GM18526 (cell line): ENCODE measurements around the gene NOL4L.

Experiments used
- POLR2A ChIP-seq: IDR thresholded peaks from 3 replicates; pipeline ENCODE4 v1.6.1; 2011; ENCODE audit not compliant: insufficient read length; ENCODE audit errors: extremely low read depth

NOL4L gene

DNA sequence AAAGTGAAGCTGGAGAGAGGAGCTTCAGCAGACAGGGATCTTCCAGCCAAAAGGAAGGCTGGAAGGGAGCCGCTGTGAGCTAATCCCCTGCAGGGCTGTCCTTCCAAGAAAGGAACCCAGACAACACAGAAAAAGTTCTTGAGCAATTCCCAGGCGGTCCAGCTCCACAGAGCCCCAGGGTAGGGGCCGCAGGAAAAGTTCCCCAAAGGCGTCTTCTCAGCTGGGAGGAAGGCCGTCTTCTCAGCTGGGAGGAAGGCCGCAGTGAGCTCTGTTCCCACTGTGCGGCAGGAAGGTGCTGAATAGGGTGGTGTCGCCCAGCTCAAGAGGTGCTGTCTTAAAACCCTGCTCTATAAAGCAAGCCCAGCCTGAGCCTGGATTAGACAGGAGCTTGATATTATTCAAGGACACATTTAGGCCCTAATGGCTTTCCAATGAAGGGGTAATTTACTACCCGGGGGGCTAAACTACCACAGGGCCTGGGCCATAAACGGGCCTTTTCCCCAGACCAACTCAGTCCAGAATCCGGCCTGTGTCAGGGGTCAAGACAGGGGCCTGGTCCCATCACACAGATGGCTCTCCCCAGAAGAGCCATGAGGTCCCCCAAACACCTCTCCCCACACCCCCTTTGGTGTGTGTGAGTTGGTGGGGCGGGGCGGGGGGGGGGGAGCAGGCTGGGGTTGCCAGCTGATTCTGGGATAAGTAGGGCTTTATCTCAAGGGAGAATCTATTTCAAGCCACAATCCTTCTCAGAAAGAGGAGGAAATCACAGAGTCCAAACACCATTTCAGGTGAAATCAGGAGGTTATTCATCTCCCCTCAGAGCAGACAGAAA, 103.6 kb downstream of the NOL4L start:
- no peak for TF ChIP-seq POLR2A

DNA sequence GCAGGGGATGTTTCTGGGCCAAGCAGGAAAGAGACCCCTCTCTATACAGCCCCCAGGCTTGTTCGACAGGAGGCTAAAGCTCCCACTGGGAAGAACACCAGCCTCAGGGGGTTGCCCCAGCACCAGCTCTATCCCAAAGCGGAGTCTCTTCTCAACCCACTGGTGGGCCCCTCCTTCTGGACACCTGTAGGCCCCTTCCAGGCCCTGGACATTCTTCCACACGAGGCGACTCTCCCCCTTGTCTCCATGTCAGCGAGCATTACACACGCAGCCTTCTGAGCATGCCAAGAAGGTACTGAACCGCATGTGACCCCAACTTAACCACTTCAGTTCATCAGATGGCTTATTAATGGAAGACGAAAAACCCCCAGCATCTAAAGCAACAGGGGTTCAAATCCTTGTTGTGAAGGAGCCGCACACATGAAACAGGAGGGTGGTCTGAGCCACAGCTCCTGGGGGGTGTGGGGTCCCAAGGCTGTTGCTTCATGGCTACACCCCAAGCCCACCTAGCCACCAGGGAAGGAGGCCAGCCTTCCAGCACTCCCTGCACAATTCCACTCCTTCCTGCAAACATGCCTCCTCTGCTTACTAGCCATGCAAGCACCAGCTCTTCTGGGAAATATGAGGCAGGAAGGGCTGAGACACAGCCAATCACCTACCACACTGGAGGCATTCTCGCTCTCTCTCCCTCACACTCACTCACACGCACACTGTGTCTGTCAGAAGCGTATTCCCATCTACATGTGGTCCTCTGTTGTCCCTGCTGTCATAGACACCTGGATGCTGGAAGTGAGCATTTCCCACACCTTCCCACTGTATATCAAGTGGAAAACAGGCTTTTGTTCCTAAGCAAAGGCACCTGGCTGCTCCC, 104.5 kb downstream of the NOL4L start:
- TF ChIP-seq POLR2A, result no peak

DNA sequence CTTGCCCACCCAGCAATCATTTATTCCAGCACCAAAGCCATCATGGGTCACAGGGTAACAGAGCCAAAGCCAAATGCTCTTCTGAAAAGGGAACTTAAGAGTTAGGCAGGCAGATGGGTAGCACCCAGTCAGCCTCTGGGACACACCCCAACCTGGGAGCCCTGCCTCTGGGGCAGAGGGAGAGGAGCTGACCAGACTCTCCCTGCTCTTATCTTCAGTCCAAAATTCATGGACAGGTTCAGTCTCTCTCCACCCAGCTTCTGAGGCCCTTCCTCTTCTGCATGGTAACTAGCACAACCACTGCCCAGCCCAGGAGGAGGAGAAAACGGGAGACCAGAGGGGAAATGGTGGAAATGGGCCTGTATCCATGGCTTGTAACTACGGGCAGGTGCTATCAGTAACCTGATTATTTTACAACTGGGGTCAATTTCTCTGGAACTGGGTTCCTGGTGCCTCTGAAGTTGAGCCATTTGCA, 105.4 kb downstream of the NOL4L start:
- TF ChIP-seq POLR2A, result no peak

DNA sequence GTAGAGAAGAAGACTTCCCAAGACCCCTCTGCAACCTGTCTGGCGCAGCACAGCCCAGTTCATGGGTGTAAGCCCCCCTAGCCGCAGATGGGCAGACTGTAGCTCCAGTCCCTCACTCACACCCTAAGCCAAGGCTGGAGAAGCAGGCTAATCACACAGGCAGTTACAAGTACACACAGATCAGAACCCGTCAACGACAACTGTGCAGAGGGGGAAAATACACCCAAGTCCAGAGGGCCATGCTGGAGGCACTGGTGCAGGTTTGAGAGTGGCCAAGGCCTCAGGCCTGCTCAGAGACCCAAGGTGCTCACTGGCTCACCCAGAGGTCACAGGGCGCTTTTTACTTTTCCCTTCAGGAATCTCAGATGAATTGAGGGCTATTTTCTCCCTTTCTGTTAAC, 106.1 kb downstream of the NOL4L start:
- TF ChIP-seq POLR2A, result no peak

DNA sequence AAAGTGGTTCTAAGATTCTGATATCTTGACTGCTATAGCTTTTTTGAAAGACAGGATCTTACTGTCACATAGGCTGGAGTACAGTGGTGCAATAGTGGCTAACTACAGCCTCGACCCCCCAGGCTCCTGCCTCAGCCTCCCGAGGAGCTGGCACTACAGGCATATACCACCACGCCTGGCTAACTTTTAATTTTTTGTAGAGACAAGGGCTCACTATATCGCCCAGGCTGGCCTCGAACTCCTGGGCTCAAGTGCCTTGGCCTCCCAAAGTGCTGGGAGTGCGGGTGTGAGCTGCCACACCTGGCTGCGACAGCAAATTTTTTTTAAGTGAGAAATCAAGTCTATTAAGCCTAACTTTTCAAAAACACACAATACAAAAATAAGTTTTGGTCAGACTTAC, 106.6 kb downstream of the NOL4L start:
- no peak for TF ChIP-seq POLR2A

DNA sequence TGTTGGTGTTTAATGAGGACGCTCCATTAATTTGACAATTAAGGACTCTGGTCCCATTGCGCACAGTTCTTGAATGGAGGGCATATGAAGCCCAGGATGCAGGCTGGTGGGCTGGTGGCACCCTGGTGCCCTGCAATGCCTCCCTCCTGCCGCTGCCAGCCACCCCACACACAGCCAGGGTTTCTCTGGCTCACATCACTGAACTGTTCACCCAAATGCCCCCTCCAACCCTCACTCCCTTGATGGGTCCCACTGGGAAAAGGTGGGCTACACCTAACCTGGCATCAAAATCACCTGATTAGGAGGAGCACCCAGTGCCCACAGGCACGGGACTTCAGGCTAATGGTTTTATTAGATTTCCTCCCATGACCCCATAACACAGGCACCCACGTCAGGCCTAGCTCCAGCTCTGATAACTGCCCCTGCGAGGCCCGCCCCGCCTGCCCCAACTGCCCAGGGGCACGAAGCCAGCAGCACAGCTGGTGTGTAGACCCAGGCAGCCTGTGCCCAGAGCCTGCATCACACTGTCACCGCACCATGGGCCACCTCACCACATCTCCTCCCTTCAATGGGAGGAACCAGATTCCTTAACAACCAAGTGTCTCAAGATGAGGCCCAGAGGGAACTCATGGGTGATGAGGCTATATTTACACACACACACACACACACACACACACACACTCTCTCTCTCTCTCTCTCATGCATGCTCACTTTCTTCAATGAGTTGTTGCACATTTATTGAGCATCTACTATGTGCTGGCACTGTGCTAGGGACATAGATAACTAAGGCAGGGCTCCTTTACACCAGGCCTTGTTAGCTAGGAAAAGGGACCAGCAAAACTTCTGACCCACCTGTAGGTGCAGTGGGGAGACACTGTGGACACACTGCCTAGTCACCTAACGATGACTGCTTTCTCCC, 107.3 kb downstream of the NOL4L start:
- no peak for TF ChIP-seq POLR2A

DNA sequence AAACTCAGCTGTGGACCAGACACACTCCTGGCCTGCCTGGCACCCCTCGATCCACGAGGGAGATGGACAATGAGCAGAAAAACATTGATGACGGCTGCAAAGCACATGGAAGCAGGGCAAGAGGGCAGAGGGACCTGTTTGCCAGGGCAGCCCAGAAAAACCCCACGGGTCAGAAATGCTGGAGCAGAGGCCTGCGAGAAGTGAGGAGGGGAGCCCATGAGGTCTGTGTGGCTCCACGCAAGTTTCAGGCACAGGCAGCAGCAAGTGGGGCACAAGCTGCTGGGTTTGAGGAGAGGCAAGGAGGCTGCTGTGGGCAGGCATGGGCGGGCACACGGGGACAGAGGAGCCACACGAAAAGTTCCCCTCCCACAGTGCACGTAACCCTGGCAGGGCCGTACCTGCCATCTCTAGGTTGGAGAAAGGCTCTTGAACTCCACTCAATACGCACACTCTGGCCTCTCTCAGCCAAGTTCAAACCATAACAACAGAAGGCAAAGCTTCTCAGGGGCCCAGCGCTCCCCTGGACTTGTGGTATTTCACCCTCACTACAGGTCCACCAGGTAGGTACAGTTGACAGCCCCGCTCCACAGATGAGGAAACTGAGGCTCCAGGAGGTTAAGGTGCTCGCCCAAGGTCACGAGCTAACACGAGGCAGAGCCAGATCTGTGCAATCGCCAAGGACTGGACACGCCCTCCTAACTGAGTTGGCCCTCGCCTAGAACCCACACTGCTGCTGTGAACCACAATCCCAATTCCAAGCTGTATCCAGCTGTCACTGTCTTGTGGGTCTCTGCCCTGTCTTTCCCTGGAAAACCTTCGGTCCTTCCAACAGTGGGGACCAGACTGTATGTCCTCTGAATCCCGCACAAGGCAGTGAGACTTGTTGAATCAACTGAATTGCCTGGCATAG, 108.2 kb downstream of the NOL4L start:
- no peak for TF ChIP-seq POLR2A

DNA sequence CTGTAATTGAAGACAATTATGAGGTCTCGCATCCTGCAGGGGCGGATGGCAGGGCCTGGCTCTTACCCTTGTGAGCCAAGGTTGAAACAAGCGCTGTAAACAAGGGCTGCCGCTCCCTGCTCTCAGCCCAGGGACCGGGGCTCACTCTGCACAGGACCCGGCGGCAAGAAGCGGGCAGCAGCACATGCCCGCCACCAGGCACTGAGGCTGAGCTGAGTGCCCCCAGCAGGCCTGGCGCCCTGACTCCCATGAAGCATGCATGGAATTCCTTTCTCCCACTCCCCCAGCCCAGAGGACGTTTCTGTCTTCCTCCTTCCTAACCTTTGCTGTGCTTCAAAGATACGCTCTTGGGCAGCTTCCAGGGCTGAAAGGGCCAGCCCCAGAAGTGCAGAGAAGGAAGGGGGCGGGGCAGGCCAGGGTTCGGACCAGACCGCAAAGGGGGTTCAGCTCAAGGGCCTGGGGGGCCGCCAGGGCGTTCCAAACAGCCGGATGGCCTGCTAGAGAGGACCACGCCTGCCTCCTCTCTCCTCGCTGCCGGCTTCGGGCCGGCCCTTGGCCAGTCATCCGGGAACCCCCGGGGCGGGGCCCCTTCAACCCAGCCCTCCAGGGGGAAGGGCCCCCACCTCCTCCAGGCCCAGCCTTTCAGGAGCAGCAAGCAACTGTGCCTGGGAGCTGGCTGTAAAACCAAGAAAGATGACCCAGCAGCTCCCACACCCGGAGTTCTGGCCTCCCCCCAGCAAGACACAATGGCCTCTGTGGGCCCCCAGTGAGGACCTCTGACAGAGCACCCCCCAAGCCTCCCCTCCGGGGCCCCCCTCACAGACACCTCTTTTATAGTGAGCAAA, 109.9 kb downstream of the NOL4L start:
- TF ChIP-seq POLR2A, result no peak

DNA sequence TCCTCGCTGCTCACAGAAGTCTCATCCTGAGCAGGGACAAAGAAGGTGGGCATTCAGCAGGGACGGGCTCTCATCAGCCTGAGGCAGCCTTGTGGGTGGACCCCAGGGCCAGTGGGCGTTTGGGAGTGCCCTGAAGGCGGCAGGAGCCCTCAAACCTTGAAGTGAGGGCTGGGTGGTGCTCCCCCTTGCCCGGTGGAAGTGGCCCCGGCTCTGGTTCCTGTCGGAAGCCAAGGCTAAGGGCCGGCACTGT, 110.5 kb downstream of the NOL4L start:
- no peak for TF ChIP-seq POLR2A

DNA sequence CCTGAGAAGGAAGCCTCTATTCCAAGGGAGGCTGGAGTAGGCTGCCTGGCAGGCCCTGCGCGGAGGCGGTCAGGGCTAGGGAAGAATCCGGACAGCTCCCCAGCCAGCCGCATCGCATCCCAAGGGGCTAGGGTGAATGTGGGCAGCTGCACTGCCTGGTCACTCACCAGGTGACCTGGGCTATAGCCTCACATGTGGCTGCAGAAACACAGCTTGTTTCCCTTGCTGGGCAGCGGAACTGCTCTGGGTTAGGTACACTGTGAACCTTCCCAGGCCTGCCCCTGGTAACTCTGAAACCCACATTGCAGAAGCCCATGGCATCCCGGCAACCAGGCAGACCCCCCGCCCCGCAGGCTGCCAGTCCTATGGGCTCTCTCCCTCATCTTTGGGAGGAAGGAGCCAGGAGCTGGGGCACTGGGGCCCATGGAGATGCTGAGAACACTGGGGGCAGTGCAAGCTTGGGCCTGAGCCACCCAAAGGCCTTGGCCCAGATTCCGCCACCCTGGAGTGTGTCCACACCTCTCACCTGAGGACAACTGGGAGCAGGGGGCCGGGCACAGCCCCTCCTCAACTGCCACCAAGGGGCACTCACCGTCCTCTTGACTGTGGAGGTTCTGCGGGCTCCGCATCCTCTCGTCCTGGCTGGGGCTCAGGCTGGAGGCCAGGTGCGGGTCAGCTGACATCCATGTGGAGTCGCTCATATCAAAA, 111.0 kb downstream of the NOL4L start:
- TF ChIP-seq POLR2A, result no peak

DNA sequence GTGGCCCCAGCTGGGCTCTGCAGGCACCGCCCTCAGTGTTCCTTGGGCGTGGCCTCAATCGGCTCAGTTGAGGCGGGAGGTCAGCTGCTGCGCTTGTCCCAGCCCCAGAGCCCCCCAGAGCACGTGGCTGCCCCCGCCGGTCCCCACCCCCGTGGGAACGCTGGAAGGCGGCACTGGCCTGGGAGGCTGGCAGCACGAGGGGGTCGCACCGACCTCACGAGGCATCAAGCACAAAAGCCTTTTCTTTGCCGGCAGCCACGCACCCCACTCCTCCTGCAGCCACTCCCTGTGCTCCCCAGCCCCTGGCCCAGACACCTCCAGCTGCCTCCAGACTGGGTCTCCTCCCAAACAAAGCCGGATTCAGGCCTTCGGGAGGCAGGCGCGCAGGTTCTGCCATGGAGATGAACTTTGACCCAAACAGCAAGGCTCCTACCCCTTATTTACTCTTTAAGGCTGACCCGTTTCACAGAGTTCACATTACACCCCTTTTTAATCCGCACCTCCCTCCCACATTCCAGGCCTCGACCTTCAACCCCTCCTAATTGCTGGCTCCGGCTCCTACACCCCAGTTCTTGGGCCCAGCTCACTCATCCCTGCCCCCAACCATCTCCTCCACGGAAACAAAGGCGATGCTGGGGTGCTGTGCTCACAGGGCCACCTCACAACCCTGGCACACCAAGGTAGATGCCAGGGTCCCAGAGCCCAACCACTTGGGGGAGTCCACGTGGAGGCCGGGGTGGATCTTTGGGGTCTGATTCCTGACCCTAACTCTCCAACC, 111.7 kb downstream of the NOL4L start:
- no peak for TF ChIP-seq POLR2A

DNA sequence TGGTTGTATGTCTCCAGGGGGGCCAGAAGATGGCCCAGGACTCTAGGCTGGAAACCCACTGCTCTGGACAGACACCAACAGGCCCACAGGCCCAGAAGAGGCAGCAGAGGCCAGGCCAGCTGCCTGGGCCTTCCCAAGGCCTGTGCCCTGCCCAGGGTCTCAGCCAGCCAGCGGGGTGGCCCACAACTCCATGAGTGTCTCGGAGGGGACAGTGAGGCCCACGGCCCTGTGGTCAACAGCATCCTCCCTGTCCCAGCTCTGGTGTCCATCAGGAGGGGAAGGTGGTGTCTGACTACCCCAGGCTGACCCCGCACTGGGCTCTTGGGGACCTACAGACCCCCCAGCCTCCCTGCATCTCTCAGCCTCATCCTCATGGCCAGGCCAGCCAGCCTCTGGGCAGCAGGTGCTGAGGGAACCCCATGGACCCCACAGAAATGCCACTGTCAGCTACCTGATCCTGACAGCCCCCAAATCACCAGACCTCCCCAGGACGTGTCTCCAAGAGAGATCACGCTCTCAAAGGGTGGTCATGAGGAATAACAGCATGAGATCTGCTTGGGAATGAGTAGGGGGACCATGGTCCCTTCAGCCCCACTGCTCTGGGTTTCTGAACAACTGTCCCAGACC, 112.4 kb downstream of the NOL4L start:
- no peak for TF ChIP-seq POLR2A
